ENCODE data around the gene TSPEAR. TPM values are rescaled to one million over a fixed set of nuclear protein-coding genes. Genes with fewer than 3 reads are reported as not detected.

The TSPEAR gene
- total and polyA plus RNA-seq, 12 donors: under 0.01 to 3.4 (median 1.0) TPM; not detected in 3

DNA sequence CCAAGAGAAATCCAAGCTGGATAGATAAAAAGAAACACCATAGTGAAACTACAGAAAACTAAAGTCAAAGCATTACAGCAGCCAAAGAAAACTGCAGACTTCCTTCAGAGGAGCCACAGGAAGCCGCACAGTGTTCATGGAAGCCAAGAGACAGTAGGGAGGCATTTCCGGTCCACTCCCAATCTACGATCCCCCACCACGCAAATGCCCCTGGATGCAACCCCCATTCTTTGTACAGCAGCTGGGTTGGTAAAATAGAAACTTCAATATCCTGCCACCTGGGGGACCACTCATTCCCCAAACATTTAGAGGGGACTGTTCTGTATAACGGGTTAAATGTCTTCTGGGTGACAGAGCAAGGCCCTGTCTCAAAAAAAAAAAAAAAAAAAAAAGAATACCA, 43.9 kb upstream of the TSPEAR start:
- intact Hi-C loops (cut with DNase I): no loop called here
- TF ChIP-seq, protein P1, sequence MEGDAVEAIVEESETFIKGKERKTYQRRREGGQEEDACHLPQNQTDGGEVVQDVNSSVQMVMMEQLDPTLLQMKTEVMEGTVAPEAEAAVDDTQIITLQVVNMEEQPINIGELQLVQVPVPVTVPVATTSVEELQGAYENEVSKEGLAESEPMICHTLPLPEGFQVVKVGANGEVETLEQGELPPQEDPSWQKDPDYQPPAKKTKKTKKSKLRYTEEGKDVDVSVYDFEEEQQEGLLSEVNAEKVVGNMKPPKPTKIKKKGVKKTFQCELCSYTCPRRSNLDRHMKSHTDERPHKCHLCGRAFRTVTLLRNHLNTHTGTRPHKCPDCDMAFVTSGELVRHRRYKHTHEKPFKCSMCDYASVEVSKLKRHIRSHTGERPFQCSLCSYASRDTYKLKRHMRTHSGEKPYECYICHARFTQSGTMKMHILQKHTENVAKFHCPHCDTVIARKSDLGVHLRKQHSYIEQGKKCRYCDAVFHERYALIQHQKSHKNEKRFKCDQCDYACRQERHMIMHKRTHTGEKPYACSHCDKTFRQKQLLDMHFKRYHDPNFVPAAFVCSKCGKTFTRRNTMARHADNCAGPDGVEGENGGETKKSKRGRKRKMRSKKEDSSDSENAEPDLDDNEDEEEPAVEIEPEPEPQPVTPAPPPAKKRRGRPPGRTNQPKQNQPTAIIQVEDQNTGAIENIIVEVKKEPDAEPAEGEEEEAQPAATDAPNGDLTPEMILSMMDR (IDR thresholded peaks at IDR 0.05): peak in 1 of 9 donors; percentile 3
- H3K4me1 ChIP-seq: peaks cover 0 to 7% (median 3%) of the 10 kb centered on the region in 9 donors
- 45 to 46% methylated on average over 5 of the region's 5 CpGs for WGBS, 2 donors
- H3K4me3 ChIP-seq: no peak overlapping the region
- no peaks in the 10 kb centered on the region for H3K36me3 ChIP-seq
- peak overlapping the region in 1 of 10 donors; percentile 20 for H3K27ac ChIP-seq
- H3K27me3 ChIP-seq: peaks cover 0 to 11% (median 2%) of the 10 kb centered on the region in 7 donors
- ATAC-seq (peak in 3 of 8 donors; percentile 25 to 64 (median 28)), DNase-seq (no peak)
- H3K9me3 ChIP-seq: peaks cover 0 to 23% (median 6%) of the 10 kb centered on the region in 11 donors

DNA sequence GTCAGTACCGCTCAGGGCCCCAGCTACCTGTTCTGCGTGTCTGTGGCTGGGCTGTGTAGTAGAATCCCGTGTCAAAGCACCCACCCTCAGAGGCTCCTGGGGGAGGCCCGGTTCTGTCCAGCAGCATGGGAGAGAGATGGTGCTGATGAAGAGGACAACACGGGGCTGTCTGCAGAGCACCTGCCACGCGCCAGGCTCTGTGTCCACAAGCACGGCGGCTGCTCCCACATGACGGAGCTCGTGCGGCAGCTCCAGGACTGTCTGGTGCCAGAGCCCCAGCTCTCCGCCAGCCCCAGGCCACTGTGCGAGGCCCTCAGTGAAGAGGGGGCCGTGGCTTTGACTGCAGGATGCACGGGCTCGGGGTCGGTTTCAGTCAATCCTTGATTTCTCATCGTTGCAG, 42.0 kb upstream of the TSPEAR start:
- WGBS, 2 donors: 86 to 88% methylated on average over 19 of the region's 19 CpGs
- peaks cover 0 to 23% (median 6%) of the 10 kb centered on the region in 11 donors for H3K9me3 ChIP-seq
- no peak for DNase-seq
- peaks cover 0 to 7% (median 3%) of the 10 kb centered on the region in 9 donors for H3K4me1 ChIP-seq
- H3K27ac ChIP-seq: no peak overlapping the region
- TF ChIP-seq, protein P1 (IDR thresholded peaks at IDR 0.05): no peak
- peaks cover 0 to 29% (median 21%) of the 10 kb centered on the region in 7 donors for H3K27me3 ChIP-seq
- H3K36me3 ChIP-seq: no peaks in the 10 kb centered on the region
- no peak overlapping the region for H3K4me3 ChIP-seq
- no peak for ATAC-seq
- intact Hi-C loops (cut with DNase I): no loop called here

DNA sequence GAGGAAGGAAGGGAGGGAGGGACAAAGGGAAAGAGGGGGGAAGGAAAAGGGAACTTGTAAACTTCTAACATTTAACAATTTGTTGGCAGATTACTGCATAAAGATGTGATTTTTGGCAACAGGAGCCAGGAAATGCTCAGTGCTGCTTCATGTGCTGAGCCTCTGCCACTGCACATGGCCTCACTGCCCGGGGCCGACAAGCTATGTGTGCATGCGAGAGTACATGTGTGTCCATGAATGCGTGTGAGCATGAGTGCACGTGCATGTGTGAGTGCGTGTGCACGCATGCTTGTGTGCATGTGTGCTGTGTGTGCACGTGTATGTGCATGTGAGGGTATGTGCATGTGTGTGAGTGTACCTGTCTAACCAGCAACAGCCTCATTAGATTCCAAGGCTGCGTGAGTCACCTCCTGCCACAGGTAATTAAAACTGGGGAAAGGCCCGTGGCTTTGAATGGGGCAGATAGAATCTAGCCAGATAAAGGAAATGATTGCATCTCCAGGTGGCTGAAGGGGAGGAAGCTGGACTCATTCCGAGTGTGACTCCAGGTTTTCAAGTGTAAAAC, 41.4 kb upstream of the TSPEAR start:
- H3K9me3 ChIP-seq: peaks cover 0 to 23% (median 6%) of the 10 kb centered on the region in 11 donors
- DNase-seq: no peak
- WGBS, 2 donors: 71 to 73% methylated on average over 11 of the region's 11 CpGs
- TF ChIP-seq, protein P1 (IDR thresholded peaks at IDR 0.05): no peak
- no peak overlapping the region for H3K4me3 ChIP-seq
- H3K27ac ChIP-seq: no peak overlapping the region
- intact Hi-C loops (cut with DNase I): no loop called here
- no peaks in the 10 kb centered on the region for H3K36me3 ChIP-seq
- ATAC-seq: peak in 1 of 8 donors; percentile 19
- H3K4me1 ChIP-seq: peaks cover 0 to 7% (median 3%) of the 10 kb centered on the region in 9 donors
- peaks cover 0 to 30% (median 25%) of the 10 kb centered on the region in 7 donors for H3K27me3 ChIP-seq

DNA sequence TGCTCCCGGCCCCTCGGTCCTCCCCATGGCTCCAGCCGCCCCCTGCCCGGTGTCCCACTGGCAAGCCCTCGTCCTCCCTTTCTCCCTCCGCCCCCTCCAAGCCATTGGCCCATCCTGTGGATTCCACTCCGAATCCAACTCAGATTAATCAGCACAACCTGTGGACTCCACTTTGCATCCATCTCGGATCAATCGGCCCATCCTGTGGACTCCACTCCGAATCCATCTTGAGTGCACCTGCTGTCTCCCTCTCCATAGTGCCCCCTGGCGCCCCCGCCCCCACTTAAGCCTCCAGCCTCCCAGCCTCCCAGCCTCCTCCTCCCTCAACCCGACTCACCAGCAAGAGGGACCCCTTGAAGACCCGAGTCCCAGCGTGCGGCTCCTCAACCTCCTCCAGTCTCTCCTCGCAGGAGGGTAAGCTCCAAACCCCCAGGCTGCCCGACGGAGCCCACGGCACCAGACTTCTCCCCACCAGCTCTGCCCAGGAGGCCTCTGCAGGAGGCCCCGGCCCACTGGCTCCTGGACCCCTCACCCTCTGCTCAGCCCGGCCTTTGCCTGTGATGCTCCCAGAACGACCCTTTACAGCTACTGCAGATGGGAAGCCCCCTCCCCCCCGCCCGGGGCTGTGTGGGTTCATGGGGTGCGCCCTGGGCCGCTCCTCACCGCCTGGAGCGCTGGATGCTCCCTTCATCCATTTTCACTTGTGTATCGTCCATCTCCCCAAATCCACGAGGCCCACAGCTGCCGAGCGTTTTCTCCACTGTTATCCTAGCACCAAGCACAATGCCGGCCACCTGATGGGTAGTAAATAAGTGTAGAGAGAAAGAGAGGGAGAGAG, 40.6 kb upstream of the TSPEAR start:
- TF ChIP-seq, protein P1 (IDR thresholded peaks at IDR 0.05): no peak

More for the DNA sequence above, 40.6 kb upstream of the TSPEAR start:
- WGBS, 2 donors: 82 to 89% methylated on average over 34 of the region's 34 CpGs
- intact Hi-C loops (cut with DNase I): no loop called here
- H3K4me3 ChIP-seq: no peak overlapping the region
- DNase-seq: no peak
- peaks cover 0 to 30% (median 25%) of the 10 kb centered on the region in 7 donors for H3K27me3 ChIP-seq
- no peaks in the 10 kb centered on the region for H3K36me3 ChIP-seq
- H3K27ac ChIP-seq: no peak overlapping the region
- H3K4me1 ChIP-seq: peaks cover 0 to 7% (median 3%) of the 10 kb centered on the region in 9 donors
- peaks cover 0 to 23% (median 6%) of the 10 kb centered on the region in 11 donors for H3K9me3 ChIP-seq
- ATAC-seq: no peak
